SK-N-SH (cell line): ENCODE results near the gene ZNF726.

Source experiments
- CTCF ChIP-seq: fragments of 200-600 bp; sonication (generic); IDR thresholded peaks from 2 replicates; pipeline ENCODE4 v1.6.1; 2017; ENCODE audit warnings: antibody characterized with exemption, mild to moderate bottlenecking, moderate library complexity
- EP300 ChIP-seq, 2 experiments: IDR thresholded peaks; 2 replicates each; pipeline versions ENCODE4 v1.4.0 to v1.6.1; 2012; ENCODE audit warnings: borderline replicate concordance in 1 of 2, low read depth in 1 of 2, low read length in 1 of 2
- EZH2phosphoT487 ChIP-seq: fragments of 200-600 bp; sonication (generic); IDR thresholded peaks from 2 replicates; pipeline ENCODE4 v1.6.1; 2017; ENCODE audit warnings: low read depth, mixed run types, mild to moderate bottlenecking, antibody characterized with exemption, moderate library complexity, borderline replicate concordance
- FOSL2 ChIP-seq: IDR thresholded peaks from 2 replicates; pipeline ENCODE4 v1.4.0; 2012; ENCODE audit warnings: low read depth, mild to moderate bottlenecking, moderate library complexity, borderline replicate concordance
- FOXJ3 ChIP-seq: sonication (generic); formaldehyde crosslinking; IDR thresholded peaks from 2 replicates; pipeline ENCODE4 v1.5.1; 2020; ENCODE audit warnings: mild to moderate bottlenecking, missing genetic modification reagents
- NRF1 ChIP-seq: IDR thresholded peaks from 2 replicates; pipeline ENCODE4 v1.6.1; 2012; ENCODE audit warnings: low read depth, mild to moderate bottlenecking, low read length
- POLR2AphosphoS5 ChIP-seq: IDR thresholded peaks from 2 replicates; pipeline ENCODE4 v1.6.1; 2012; ENCODE audit warnings: low read depth, low read length
- RAD21 ChIP-seq: IDR thresholded peaks from 2 replicates; pipeline ENCODE4 v1.6.1; 2012; ENCODE audit warnings: mild to moderate bottlenecking, low read length
- RXRA ChIP-seq: IDR thresholded peaks from 2 replicates; pipeline ENCODE4 v1.4.0; 2012; ENCODE audit warnings: low read depth, mild to moderate bottlenecking, borderline replicate concordance
- SMC3 ChIP-seq: IDR thresholded peaks from 2 replicates; pipeline ENCODE4 v1.6.1; 2012; ENCODE audit warnings: low read depth, low read length, improper control_type of control experiment
- TAF1 ChIP-seq: IDR thresholded peaks from 2 replicates; pipeline ENCODE4 v1.6.1; 2012; ENCODE audit warnings: low read depth, mild to moderate bottlenecking, low read length, moderate library complexity, borderline replicate concordance
- TEAD4 ChIP-seq: IDR thresholded peaks from 2 replicates; pipeline ENCODE4 v1.4.0; 2012; ENCODE audit warnings: mild to moderate bottlenecking, borderline replicate concordance; ENCODE audit not compliant: insufficient read depth
- USF2 ChIP-seq: fragments of 150-350 bp; IDR thresholded peaks from 2 replicates; pipeline ENCODE4 v1.6.1; 2017; ENCODE audit warnings: antibody characterized with exemption, low read length, low read depth, borderline replicate concordance

GRCh38 chr19:23983406-23983805 is 68.7 kb downstream of the ZNF726 start:
- TF ChIP-seq FOXJ3 (no peak), EZH2phosphoT487 (no peak), NRF1 (no peak), CTCF (no peak), TAF1 (no peak), TEAD4 (no peak), USF2 (no peak), RAD21 (no peak), EP300 (IDR thresholded peaks at IDR 0.05; ENCODE audit: borderline replicate concordance in 1 of 2, low read depth in 1 of 2, low read length in 1 of 2) (no peak), POLR2AphosphoS5 (no peak), SMC3 (no peak), FOSL2 (no peak), RXRA (no peak)
